Panc1 (cell line): ENCODE measurements around the gene MEX3D.

Experiments
- TF ChIP-seq, protein P1 (sequence below), 2 experiments: IDR thresholded peaks; 2 replicates each; pipeline ENCODE4 v1.6.1; 2011 to 2012; ENCODE audit warnings: low read depth in 2 of 2, control low read depth in 1 of 2, low read length in 1 of 2, mild to moderate bottlenecking in 1 of 2, moderate library complexity in 1 of 2; ENCODE audit not compliant: insufficient read depth in 1 of 2
- TF ChIP-seq, protein P2 (sequence below): fragments of 450-650 bp; IDR thresholded peaks from 2 replicates; pipeline ENCODE4 v1.5.1; 2017; ENCODE audit warnings: mild to moderate bottlenecking

DNA sequence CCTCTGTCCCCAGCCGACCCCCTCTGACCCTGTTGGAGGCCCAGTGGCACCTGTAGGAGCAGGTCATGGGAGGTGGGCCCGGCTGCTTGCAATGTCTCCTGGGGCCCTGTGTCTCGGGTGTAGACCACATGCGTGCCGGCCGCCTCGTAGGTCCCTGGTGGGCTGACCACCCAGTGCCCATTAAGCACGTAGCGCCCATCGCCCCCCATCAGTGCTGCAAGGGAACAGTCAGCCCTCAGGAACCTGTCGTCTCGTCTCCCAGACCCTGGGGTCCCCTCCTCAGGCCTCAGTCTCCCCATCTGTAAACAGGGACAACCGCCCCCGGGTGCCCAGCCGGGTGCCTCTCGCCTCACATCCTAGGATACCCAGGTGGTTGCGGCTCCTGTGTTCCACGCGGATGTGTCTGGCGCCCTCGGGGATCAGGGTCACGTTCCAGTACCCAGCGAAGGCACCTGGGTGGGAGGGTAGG is 60.9 kb downstream of the MEX3D start:
- TF ChIP-seq, protein P1, sequence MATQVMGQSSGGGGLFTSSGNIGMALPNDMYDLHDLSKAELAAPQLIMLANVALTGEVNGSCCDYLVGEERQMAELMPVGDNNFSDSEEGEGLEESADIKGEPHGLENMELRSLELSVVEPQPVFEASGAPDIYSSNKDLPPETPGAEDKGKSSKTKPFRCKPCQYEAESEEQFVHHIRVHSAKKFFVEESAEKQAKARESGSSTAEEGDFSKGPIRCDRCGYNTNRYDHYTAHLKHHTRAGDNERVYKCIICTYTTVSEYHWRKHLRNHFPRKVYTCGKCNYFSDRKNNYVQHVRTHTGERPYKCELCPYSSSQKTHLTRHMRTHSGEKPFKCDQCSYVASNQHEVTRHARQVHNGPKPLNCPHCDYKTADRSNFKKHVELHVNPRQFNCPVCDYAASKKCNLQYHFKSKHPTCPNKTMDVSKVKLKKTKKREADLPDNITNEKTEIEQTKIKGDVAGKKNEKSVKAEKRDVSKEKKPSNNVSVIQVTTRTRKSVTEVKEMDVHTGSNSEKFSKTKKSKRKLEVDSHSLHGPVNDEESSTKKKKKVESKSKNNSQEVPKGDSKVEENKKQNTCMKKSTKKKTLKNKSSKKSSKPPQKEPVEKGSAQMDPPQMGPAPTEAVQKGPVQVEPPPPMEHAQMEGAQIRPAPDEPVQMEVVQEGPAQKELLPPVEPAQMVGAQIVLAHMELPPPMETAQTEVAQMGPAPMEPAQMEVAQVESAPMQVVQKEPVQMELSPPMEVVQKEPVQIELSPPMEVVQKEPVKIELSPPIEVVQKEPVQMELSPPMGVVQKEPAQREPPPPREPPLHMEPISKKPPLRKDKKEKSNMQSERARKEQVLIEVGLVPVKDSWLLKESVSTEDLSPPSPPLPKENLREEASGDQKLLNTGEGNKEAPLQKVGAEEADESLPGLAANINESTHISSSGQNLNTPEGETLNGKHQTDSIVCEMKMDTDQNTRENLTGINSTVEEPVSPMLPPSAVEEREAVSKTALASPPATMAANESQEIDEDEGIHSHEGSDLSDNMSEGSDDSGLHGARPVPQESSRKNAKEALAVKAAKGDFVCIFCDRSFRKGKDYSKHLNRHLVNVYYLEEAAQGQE (IDR thresholded peaks at IDR 0.05; ENCODE audit: insufficient read depth in 1 of 2, low read depth in 2 of 2, low read length in 1 of 2), result no peak
- TF ChIP-seq, protein P2, sequence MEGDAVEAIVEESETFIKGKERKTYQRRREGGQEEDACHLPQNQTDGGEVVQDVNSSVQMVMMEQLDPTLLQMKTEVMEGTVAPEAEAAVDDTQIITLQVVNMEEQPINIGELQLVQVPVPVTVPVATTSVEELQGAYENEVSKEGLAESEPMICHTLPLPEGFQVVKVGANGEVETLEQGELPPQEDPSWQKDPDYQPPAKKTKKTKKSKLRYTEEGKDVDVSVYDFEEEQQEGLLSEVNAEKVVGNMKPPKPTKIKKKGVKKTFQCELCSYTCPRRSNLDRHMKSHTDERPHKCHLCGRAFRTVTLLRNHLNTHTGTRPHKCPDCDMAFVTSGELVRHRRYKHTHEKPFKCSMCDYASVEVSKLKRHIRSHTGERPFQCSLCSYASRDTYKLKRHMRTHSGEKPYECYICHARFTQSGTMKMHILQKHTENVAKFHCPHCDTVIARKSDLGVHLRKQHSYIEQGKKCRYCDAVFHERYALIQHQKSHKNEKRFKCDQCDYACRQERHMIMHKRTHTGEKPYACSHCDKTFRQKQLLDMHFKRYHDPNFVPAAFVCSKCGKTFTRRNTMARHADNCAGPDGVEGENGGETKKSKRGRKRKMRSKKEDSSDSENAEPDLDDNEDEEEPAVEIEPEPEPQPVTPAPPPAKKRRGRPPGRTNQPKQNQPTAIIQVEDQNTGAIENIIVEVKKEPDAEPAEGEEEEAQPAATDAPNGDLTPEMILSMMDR, result no peak
